CD14-positive monocyte (primary cell): ENCODE measurements around the gene MORN1. TPM values are rescaled to one million over a fixed set of nuclear protein-coding genes. Genes with fewer than 3 reads are reported as not detected.
"Not testable (repeated sequence)": the region's sequence is repeated elsewhere in the genome, so short reads cannot be mapped to it uniquely, and the experiment has no call there.

Experiments used
- DNase-seq, 3 donors: peaks; one replicate each; pipeline ENCODE4 v3.0.0-alpha.2; 2011 to 2022
- H2AFZ ChIP-seq: 2 replicates; pipeline ENCODE4 v1.6.0; 2012; ENCODE audit warnings: mild to moderate bottlenecking, low read depth, low read length, inconsistent platforms; ENCODE audit not compliant: insufficient read depth, poor library complexity, severe bottlenecking
- H3K27ac ChIP-seq, 2 donors: 1 replicate in 1 of 2; 2 replicates in 1 of 2; pipeline ENCODE4 v1.5.1; 2012 to 2013; ENCODE audit warnings: low read length in 2 of 2, control low read depth in 1 of 2, inconsistent platforms in 1 of 2, low read depth in 1 of 2, mild to moderate bottlenecking in 1 of 2
- H3K27me3 ChIP-seq, 2 donors: one replicate each; pipeline versions ENCODE4 v1.6.0 to v1.6.1; 2011 to 2013; ENCODE audit warnings: low read length in 2 of 2; ENCODE audit not compliant: control insufficient read depth in 2 of 2, insufficient read depth in 2 of 2
- H3K36me3 ChIP-seq, 2 donors: replicated peaks in 1 of 2; 1 replicate in 1 of 2; 2 replicates in 1 of 2; pipeline versions ENCODE4 v1.5.1 to v1.6.1; 2012 to 2013; ENCODE audit warnings: low read length in 2 of 2, control low read depth in 1 of 2, inconsistent platforms in 1 of 2, mild to moderate bottlenecking in 1 of 2; ENCODE audit not compliant: insufficient read depth in 2 of 2, control insufficient read depth in 1 of 2
- H3K4me1 ChIP-seq, 2 donors: 1 replicate in 1 of 2; 2 replicates in 1 of 2; pipeline versions ENCODE4 v1.5.1 to v1.6.1; 2012 to 2013; ENCODE audit warnings: low read length in 2 of 2, control low read depth in 1 of 2, inconsistent platforms in 1 of 2, mild to moderate bottlenecking in 1 of 2, moderate library complexity in 1 of 2; ENCODE audit not compliant: insufficient read depth in 2 of 2, control insufficient read depth in 1 of 2
- H3K4me2 ChIP-seq: replicated peaks from 2 replicates; pipeline ENCODE3; 2012; ENCODE audit warnings: low read length, moderate library complexity, mild to moderate bottlenecking; ENCODE audit not compliant: poor library complexity, severe bottlenecking; ENCODE audit errors: extremely low read depth
- H3K4me3 ChIP-seq, 3 experiments: fragments of 200-600 bp in 1 of 3; sonication (generic) in 1 of 3; replicated peaks in 1 of 3; 1 replicate in 2 of 3; 2 replicates in 1 of 3; pipeline ENCODE4 v1.5.1; 2011 to 2013; ENCODE audit warnings: low read length in 3 of 3, mild to moderate bottlenecking in 3 of 3, control low read depth in 2 of 3, low read depth in 2 of 3, inconsistent platforms in 1 of 3, moderate library complexity in 1 of 3
- H3K79me2 ChIP-seq: 2 replicates; pipeline ENCODE4 v1.6.0; 2012; ENCODE audit warnings: mild to moderate bottlenecking, control low read depth, inconsistent platforms, low read length, moderate library complexity; ENCODE audit not compliant: insufficient read depth
- H3K9ac ChIP-seq: 2 replicates; pipeline ENCODE4 v1.6.0; 2017; ENCODE audit warnings: low read length, mild to moderate bottlenecking; ENCODE audit not compliant: insufficient read depth, poor library complexity, severe bottlenecking
- H3K9me3 ChIP-seq, 2 donors: replicated peaks in 1 of 2; 1 replicate in 1 of 2; 2 replicates in 1 of 2; pipeline versions ENCODE4 v1.5.1 to v1.6.1; 2012 to 2013; ENCODE audit warnings: low read length in 2 of 2, control low read depth in 1 of 2; ENCODE audit not compliant: control insufficient read depth in 1 of 2, insufficient read depth in 1 of 2
- H4K20me1 ChIP-seq: 2 replicates; pipeline ENCODE4 v1.6.0; 2012; ENCODE audit warnings: mild to moderate bottlenecking, low read length, control low read depth, moderate library complexity; ENCODE audit not compliant: insufficient read depth
- H3K27ac Mint-ChIP-seq, 7 donors: one replicate each; pipeline ENCODE4 v1.8.0; 2020; ENCODE audit warnings: mild to moderate bottlenecking in 7 of 7, mixed read lengths in 7 of 7, moderate library complexity in 6 of 7, inconsistent platforms in 2 of 7
- H3K27me3 Mint-ChIP-seq, 3 donors: one replicate each; pipeline ENCODE4 v1.8.0; 2021 to 2022; ENCODE audit warnings: low read depth in 3 of 3, mild to moderate bottlenecking in 3 of 3, mixed read lengths in 3 of 3, moderate library complexity in 3 of 3, inconsistent platforms in 1 of 3
- H3K36me3 Mint-ChIP-seq, 2 donors: one replicate each; pipeline ENCODE4 v1.8.0; 2020; ENCODE audit warnings: mixed read lengths in 2 of 2, inconsistent platforms in 1 of 2, mild to moderate bottlenecking in 1 of 2
- H3K4me1 Mint-ChIP-seq: one replicate; pipeline ENCODE4 v1.8.0; 2020; ENCODE audit warnings: mild to moderate bottlenecking, mixed read lengths
- H3K4me3 Mint-ChIP-seq, 2 donors: one replicate each; pipeline ENCODE4 v1.8.0; 2020; ENCODE audit warnings: mild to moderate bottlenecking in 2 of 2, mixed read lengths in 2 of 2, moderate library complexity in 1 of 2
- H3K9me3 Mint-ChIP-seq, 7 donors: one replicate each; pipeline ENCODE4 v1.8.0; 2020 to 2022; ENCODE audit warnings: mixed read lengths in 7 of 7, mild to moderate bottlenecking in 6 of 7, moderate library complexity in 6 of 7, inconsistent platforms in 2 of 7
- WGBS: methylation state at CpG from one replicate; pipeline ENCODE4 v1.1.5; 2013; ENCODE audit warnings: missing lambda C conversion rate; ENCODE audit not compliant: insufficient coverage; 5-methylcytosine and 5-hydroxymethylcytosine counted together
- intact Hi-C, 2 donors: fragments of 100-400 bp; cut with micrococcal nuclease; formaldehyde crosslinking; loops; one replicate each; pipeline versions ENCODE4 v1.15.0 to v1.15.1; 2023
- polyA plus RNA-seq, 3 donors: library from polyadenylated mRNA; depleted of rRNA in 1 of 3; unstranded in 2 of 3; stranded (reverse) in 1 of 3; fragments of 300-500 nt in 2 of 3; fragments of >200 nt in 1 of 3; fragmentation: Illumina TruSeq in 2 of 3; gene quantifications; 1 replicate in 2 of 3; 2 replicates in 1 of 3; pipeline ENCODE4 v1.2.3, GENCODE V29; 2012 to 2021
- TF ChIP-seq, protein P1 (sequence below): fragments of 200-600 bp; IDR thresholded peaks from one replicate; pipeline ENCODE4 v1.8.0; 2022; ENCODE audit warnings: antibody characterized with exemption, mild to moderate bottlenecking

MORN1 gene
- polyA plus RNA-seq, 3 donors, result 1.5 to 3.0 (median 1.7) TPM

DNA sequence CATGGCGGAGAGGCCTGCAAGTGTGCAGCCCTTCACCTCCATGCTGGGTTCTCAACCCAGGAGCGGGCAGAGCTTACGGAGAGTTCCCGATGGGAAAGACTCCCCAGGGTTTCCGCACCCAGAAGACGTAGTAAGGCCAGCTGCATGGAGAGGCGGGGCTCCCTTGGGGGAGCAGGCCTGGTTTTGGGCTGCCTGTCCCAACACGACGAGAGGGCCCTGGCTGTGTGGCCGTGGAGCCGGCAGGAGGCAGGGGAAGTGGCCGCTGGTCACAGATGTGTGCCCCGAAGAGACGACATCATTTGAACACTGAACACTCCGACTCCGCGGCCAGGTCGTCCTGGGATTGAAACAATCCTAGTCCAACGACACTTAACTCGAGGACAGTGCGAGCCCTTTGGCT, 57.0 kb downstream of the MORN1 start:
- Histone ChIP-seq H3K27ac (no peak overlapping the region), H2AFZ (no peak overlapping the region), H3K4me2 (no peak overlapping the region), H3K4me3 (no peak overlapping the region), H3K36me3 (no peaks in the 10 kb centered on the region), H3K4me1 (no peaks in the 10 kb centered on the region), H3K27me3 (no peaks in the 10 kb centered on the region), H3K9ac (no peak overlapping the region), H3K79me2 (no peaks in the 10 kb centered on the region), H3K9me3 (no peaks in the 10 kb centered on the region), H4K20me1 (no peaks in the 10 kb centered on the region)
- Mint-ChIP-seq H3K27me3 (peaks cover 4 to 10% (median 4%) of the 10 kb centered on the region in 3 donors), H3K9me3 (peaks cover 0 to 2% (median 0%) of the 10 kb centered on the region in 7 donors), H3K4me3 (no peak overlapping the region), H3K27ac (peak overlapping the region in 1 of 7 donors; percentile 55), H3K36me3 (no peaks in the 10 kb centered on the region), H3K4me1 (no peaks in the 10 kb centered on the region)
- no peak for DNase-seq
- WGBS, result 94% methylated on average over 21 of the region's 21 CpGs
- intact Hi-C loops, result no loop called here
- TF ChIP-seq, protein P1, sequence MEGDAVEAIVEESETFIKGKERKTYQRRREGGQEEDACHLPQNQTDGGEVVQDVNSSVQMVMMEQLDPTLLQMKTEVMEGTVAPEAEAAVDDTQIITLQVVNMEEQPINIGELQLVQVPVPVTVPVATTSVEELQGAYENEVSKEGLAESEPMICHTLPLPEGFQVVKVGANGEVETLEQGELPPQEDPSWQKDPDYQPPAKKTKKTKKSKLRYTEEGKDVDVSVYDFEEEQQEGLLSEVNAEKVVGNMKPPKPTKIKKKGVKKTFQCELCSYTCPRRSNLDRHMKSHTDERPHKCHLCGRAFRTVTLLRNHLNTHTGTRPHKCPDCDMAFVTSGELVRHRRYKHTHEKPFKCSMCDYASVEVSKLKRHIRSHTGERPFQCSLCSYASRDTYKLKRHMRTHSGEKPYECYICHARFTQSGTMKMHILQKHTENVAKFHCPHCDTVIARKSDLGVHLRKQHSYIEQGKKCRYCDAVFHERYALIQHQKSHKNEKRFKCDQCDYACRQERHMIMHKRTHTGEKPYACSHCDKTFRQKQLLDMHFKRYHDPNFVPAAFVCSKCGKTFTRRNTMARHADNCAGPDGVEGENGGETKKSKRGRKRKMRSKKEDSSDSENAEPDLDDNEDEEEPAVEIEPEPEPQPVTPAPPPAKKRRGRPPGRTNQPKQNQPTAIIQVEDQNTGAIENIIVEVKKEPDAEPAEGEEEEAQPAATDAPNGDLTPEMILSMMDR, result no peak

DNA sequence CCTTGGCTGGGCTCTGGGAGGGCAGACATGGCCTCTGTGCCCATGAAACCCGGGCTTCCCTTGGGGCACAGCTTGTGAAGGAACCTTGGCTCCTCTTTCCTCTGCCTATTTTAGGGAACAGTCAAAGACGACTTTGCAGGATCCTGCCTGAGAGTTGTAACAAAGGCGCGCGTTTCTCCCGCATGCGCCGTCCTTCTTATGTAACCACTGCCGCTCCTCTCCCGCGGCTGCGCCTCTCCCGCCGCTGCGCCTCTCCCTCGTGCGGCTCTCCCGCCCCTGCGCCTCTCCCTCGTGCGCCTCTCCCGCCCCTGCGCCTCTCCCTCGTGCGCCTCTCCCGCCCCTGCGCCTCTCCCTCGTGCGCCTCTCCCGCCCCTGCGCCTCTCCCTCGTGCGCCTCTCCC, 59.8 kb downstream of the MORN1 start:
- H4K20me1 ChIP-seq, H3K4me2 ChIP-seq, H3K36me3 Mint-ChIP-seq, H3K4me3 ChIP-seq, H3K79me2 ChIP-seq, H3K4me3 Mint-ChIP-seq, H3K9me3 ChIP-seq, H3K36me3 ChIP-seq, H3K27me3 ChIP-seq, H3K27ac ChIP-seq, H3K9ac ChIP-seq, H3K4me1 Mint-ChIP-seq, intact Hi-C loops, H3K4me1 ChIP-seq, DNase-seq, H3K27ac Mint-ChIP-seq, H3K9me3 Mint-ChIP-seq, H2AFZ ChIP-seq: not testable (repeated sequence)
- H3K27me3 Mint-ChIP-seq, result peaks cover 3 to 16% (median 5%) of the 10 kb centered on the region in 3 donors
- WGBS, result 94% methylated on average over 2 of the region's 33 CpGs
